HL-60 (cell line): ENCODE results near the gene DAPK1.

Source experiments
- DNase-seq, 2 experiments: peaks; one replicate each; pipeline ENCODE4 v3.0.0-alpha.2; 2010 to 2020; ENCODE audit warnings: low read depth in 1 of 2, low spot score in 1 of 2
- H3K27ac ChIP-seq: fragments of 250-450 bp; sonication (Bioruptor Pico); replicated peaks from 2 replicates; pipeline ENCODE4 v1.5.1; 2020; ENCODE audit warnings: mild to moderate bottlenecking, moderate library complexity
- H3K27me3 ChIP-seq: fragments of 250-450 bp; sonication (Bioruptor Pico); 2 replicates; pipeline ENCODE4 v1.5.1; 2021; ENCODE audit warnings: mild to moderate bottlenecking, moderate library complexity; ENCODE audit not compliant: insufficient read depth, poor library complexity, severe bottlenecking
- H3K4me3 ChIP-seq: replicated peaks from 2 replicates; pipeline ENCODE4 v1.5.1; 2011; ENCODE audit warnings: mild to moderate bottlenecking, control low read depth, low read length; ENCODE audit not compliant: insufficient read depth
- GABPA ChIP-seq: IDR thresholded peaks from 2 replicates; pipeline ENCODE4 v1.6.1; 2012; ENCODE audit warnings: low read depth
- POLR2AphosphoS5 ChIP-seq: IDR thresholded peaks from 2 replicates; pipeline ENCODE4 v1.6.1; 2012; ENCODE audit warnings: low read depth
- SPI1 ChIP-seq: IDR thresholded peaks from 2 replicates; pipeline ENCODE4 v1.6.1; 2012; ENCODE audit warnings: low read depth, mild to moderate bottlenecking, borderline replicate concordance
- TF ChIP-seq, protein P1 (sequence below): IDR thresholded peaks from 2 replicates; pipeline ENCODE4 v1.6.1; 2012; ENCODE audit warnings: low read depth; ENCODE audit not compliant: insufficient replicate concordance
- TF ChIP-seq, protein P2 (sequence below): IDR thresholded peaks from one replicate; pipeline ENCODE4 v1.5.1; 2011; ENCODE audit warnings: low read length, control low read depth, inconsistent platforms; ENCODE audit not compliant: insufficient read depth

The DAPK1 gene

DNA sequence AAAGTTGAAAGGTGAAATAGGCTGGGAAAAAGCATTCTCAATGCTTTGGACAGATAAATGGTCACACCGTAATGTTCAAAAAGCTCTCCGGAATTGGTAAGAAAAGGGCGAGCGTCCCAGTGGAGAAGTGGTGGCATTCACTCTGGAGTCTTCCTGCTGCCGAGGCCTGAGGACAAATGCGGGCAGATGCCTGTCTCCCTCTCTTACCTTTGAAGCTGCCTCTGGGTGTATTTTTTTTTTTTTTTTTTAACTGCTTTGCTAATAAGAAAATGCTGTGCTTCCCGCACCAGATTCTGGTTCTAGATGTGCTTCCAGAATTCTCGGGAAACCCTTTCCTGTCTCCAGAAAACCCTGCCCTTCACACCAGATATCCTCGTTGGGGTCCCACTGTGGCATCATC is 203.8 kb downstream of the DAPK1 start:
- no peak for DNase-seq
- H3K4me3 ChIP-seq, result no peak overlapping the region
- H3K27ac ChIP-seq, result no peak overlapping the region
- H3K27me3 ChIP-seq, result no peaks in the 10 kb centered on the region
- TF ChIP-seq, protein P1, sequence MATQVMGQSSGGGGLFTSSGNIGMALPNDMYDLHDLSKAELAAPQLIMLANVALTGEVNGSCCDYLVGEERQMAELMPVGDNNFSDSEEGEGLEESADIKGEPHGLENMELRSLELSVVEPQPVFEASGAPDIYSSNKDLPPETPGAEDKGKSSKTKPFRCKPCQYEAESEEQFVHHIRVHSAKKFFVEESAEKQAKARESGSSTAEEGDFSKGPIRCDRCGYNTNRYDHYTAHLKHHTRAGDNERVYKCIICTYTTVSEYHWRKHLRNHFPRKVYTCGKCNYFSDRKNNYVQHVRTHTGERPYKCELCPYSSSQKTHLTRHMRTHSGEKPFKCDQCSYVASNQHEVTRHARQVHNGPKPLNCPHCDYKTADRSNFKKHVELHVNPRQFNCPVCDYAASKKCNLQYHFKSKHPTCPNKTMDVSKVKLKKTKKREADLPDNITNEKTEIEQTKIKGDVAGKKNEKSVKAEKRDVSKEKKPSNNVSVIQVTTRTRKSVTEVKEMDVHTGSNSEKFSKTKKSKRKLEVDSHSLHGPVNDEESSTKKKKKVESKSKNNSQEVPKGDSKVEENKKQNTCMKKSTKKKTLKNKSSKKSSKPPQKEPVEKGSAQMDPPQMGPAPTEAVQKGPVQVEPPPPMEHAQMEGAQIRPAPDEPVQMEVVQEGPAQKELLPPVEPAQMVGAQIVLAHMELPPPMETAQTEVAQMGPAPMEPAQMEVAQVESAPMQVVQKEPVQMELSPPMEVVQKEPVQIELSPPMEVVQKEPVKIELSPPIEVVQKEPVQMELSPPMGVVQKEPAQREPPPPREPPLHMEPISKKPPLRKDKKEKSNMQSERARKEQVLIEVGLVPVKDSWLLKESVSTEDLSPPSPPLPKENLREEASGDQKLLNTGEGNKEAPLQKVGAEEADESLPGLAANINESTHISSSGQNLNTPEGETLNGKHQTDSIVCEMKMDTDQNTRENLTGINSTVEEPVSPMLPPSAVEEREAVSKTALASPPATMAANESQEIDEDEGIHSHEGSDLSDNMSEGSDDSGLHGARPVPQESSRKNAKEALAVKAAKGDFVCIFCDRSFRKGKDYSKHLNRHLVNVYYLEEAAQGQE, result no peak
- TF ChIP-seq GABPA (no peak), SPI1 (no peak), POLR2AphosphoS5 (no peak)
- TF ChIP-seq, protein P2, sequence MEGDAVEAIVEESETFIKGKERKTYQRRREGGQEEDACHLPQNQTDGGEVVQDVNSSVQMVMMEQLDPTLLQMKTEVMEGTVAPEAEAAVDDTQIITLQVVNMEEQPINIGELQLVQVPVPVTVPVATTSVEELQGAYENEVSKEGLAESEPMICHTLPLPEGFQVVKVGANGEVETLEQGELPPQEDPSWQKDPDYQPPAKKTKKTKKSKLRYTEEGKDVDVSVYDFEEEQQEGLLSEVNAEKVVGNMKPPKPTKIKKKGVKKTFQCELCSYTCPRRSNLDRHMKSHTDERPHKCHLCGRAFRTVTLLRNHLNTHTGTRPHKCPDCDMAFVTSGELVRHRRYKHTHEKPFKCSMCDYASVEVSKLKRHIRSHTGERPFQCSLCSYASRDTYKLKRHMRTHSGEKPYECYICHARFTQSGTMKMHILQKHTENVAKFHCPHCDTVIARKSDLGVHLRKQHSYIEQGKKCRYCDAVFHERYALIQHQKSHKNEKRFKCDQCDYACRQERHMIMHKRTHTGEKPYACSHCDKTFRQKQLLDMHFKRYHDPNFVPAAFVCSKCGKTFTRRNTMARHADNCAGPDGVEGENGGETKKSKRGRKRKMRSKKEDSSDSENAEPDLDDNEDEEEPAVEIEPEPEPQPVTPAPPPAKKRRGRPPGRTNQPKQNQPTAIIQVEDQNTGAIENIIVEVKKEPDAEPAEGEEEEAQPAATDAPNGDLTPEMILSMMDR, result no peak

DNA sequence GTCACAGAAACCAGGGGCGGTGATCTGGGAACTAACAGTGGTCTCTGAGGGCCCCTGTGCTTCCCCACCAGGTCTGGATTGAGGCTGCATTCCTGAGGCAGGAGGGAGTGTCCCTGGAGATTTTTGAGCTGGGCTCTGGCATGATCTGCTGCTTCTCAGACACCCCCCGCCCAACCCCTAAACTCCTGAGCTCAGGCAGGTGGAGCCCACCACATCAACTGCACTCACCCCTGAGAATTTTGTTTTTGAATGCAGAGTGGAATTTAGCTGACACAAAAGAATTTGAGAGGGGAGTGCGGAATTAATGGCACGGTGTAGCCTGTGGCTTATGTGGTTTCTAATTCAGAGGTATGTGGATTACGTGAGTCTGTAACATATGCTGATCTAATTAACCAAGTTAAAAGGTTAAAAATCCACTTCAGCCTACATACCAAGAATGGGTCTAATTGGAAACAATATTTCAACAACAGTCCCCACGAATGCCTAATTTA is 204.3 kb downstream of the DAPK1 start:
- no peak for DNase-seq
- no peak overlapping the region for H3K27ac ChIP-seq
- TF ChIP-seq GABPA (no peak), SPI1 (no peak), POLR2AphosphoS5 (no peak)
- TF ChIP-seq, protein P2, result no peak
- TF ChIP-seq, protein P1, result no peak
- no peaks in the 10 kb centered on the region for H3K27me3 ChIP-seq
- H3K4me3 ChIP-seq, result no peak overlapping the region

DNA sequence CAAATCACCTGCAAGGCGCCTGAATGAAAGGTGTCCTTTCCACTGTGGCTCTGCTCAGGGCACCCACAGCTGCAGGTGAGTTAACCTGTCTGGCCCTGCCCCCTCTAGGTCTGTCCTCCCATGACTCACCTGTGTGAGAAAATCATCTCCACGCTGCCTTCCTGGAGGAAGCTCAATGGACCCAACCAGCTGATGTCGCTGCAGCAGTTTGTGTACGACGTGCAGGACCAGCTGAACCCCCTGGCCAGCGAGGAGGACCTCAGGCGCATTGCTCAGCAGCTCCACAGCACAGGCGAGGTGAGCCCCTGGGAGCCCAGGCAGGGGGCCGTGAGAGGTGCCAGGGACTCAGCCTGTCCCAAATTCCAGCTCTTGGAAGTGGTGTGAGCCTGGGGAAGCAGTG is 205.3 kb downstream of the DAPK1 start:
- no peak overlapping the region for H3K27ac ChIP-seq
- TF ChIP-seq POLR2AphosphoS5 (no peak), SPI1 (no peak), GABPA (no peak)
- TF ChIP-seq, protein P1, result no peak
- TF ChIP-seq, protein P2, result no peak
- no peak overlapping the region for H3K4me3 ChIP-seq
- H3K27me3 ChIP-seq, result no peaks in the 10 kb centered on the region
- no peak for DNase-seq
